HepG2 (cell line): ENCODE measurements around the gene TMEFF1. TPM values are rescaled to one million over a fixed set of nuclear protein-coding genes. Genes with fewer than 3 reads are reported as not detected.

Experiments
- ATAC-seq: fragments of 200-7000 bp; cut with Tn5 transposase; 3 replicates; pipeline ENCODE4 v1.9.1; 2020; ENCODE audit warnings: mild to moderate bottlenecking, moderate library complexity
- BruUV-seq: library from RNA; stranded (reverse); fragments of 400-500 nt; replicated peaks from 2 replicates; lab custom pipeline; 2021; lab: Mats Ljungman, UMichigan
- CTCF ChIA-PET: fragments of 300-600 bp; formaldehyde crosslinking; extraction: SDS; loops from one replicate; lab custom pipeline; 2021; ENCODE audit warnings: low total read pairs, inconsistent platforms, low intra/inter-chr PET ratio; lab: Yijun Ruan, JAX
- POLR2A ChIA-PET: fragments of 350-600 bp; sonication (Branson Sonifier 250); formaldehyde crosslinking; loops from one replicate; lab custom pipeline; 2020; ENCODE audit warnings: antibody characterized with exemption, inconsistent platforms; lab: Yijun Ruan, JAX
- DNase-seq: peaks from one replicate; pipeline ENCODE4 v3.0.0-alpha.2; 2015; ENCODE audit warnings: low spot score
- FAIRE-seq: peaks from 3 replicates; lab custom pipeline; 2011; peaks lifted over from hg19 to GRCh38; lab: Jason Lieb, UNC
- H2AFZ ChIP-seq: one replicate; pipeline ENCODE4 v1.6.1; 2011; ENCODE audit warnings: low read length, inconsistent platforms
- H3K27ac ChIP-seq: fragments of 300-600 bp; 3 replicates; pipeline ENCODE4 v1.8.0; 2011; ENCODE audit warnings: mixed run types, mild to moderate bottlenecking, mixed read lengths, low read length, inconsistent platforms; ENCODE audit not compliant: insufficient read depth; ENCODE audit errors: extremely low read length
- H3K27me3 ChIP-seq, 2 experiments: fragments of 200-600 bp in 1 of 2; 2 replicates in 1 of 2; 3 replicates in 1 of 2; pipeline versions ENCODE4 v1.6.0 to v1.8.0; 2011; ENCODE audit warnings: low read length in 2 of 2, mild to moderate bottlenecking in 2 of 2, moderate library complexity in 2 of 2, inconsistent platforms in 1 of 2; ENCODE audit not compliant: insufficient read depth in 2 of 2, control insufficient read depth in 1 of 2
- H3K36me3 ChIP-seq, 2 experiments: fragments of 200-600 bp in 1 of 2; replicated peaks in 1 of 2; 2 replicates in 1 of 2; 3 replicates in 1 of 2; pipeline versions ENCODE4 v1.5.1 to v1.8.0; 2011; ENCODE audit warnings: low read length in 2 of 2, inconsistent platforms in 1 of 2; ENCODE audit not compliant: insufficient read depth in 2 of 2, control insufficient read depth in 1 of 2
- H3K4me1 ChIP-seq: 2 replicates; pipeline ENCODE4 v1.5.1; 2012; ENCODE audit warnings: low read length, inconsistent platforms; ENCODE audit not compliant: insufficient read depth
- H3K4me2 ChIP-seq: 2 replicates; pipeline ENCODE4 v1.6.0; 2011; ENCODE audit warnings: low read depth, low read length, inconsistent platforms
- H3K4me3 ChIP-seq, 3 experiments: fragments of 200-600 bp in 1 of 3; sonication (generic), shearing (Covaris generic) in 1 of 3; replicated peaks in 1 of 3; 2 replicates each; pipeline ENCODE4 v1.5.1; 2011 to 2016; ENCODE audit warnings: low read length in 3 of 3, inconsistent platforms in 2 of 3, low read depth in 2 of 3, mild to moderate bottlenecking in 2 of 3, control low read depth in 1 of 3, mixed read lengths in 1 of 3; ENCODE audit not compliant: insufficient read depth in 1 of 3
- H3K79me2 ChIP-seq: one replicate; pipeline ENCODE4 v1.6.1; 2011; ENCODE audit warnings: low read length, inconsistent platforms; ENCODE audit not compliant: insufficient read depth
- H3K9ac ChIP-seq: 2 replicates; pipeline ENCODE4 v1.6.0; 2011; ENCODE audit warnings: mild to moderate bottlenecking, low read depth, low read length, inconsistent platforms; ENCODE audit not compliant: insufficient read depth
- H3K9me3 ChIP-seq: 2 replicates; pipeline ENCODE4 v1.5.1; 2012; ENCODE audit warnings: mild to moderate bottlenecking, low read length
- H4K20me1 ChIP-seq: 2 replicates; pipeline ENCODE4 v1.6.0; 2011; ENCODE audit warnings: inconsistent platforms, mild to moderate bottlenecking, low read length, moderate library complexity; ENCODE audit not compliant: insufficient read depth
- ATF7-NPFF ChIP-seq: sonication (generic); formaldehyde crosslinking; IDR thresholded peaks from 2 replicates; pipeline ENCODE4 v1.8.1; 2023; ENCODE audit warnings: mild to moderate bottlenecking, low read depth, missing genetic modification reagents, moderate library complexity
- FOXM1 ChIP-seq: sonication (generic); formaldehyde crosslinking; IDR thresholded peaks from 2 replicates; pipeline ENCODE4 v1.5.0; 2020; ENCODE audit warnings: missing genetic modification reagents
- GABPB1 ChIP-seq: IDR thresholded peaks from 2 replicates; pipeline ENCODE4 v1.6.1; 2016; ENCODE audit warnings: mild to moderate bottlenecking, missing genetic modification reagents, moderate library complexity, missing compliant biosample characterization
- JDP2 ChIP-seq: sonication (generic); formaldehyde crosslinking; IDR thresholded peaks from 2 replicates; pipeline ENCODE4 v1.8.1; 2022; ENCODE audit warnings: missing genetic modification reagents, borderline replicate concordance
- NFYC ChIP-seq: IDR thresholded peaks from 2 replicates; pipeline ENCODE4 v1.6.1; 2016; ENCODE audit warnings: missing genetic modification reagents, missing compliant biosample characterization
- TMF1 ChIP-seq: sonication (generic); formaldehyde crosslinking; IDR thresholded peaks from 2 replicates; pipeline ENCODE4 v1.8.1; 2022; ENCODE audit warnings: low read depth, missing genetic modification reagents
- ZFP90 ChIP-seq: sonication (generic); formaldehyde crosslinking; IDR thresholded peaks from 2 replicates; pipeline ENCODE4 v1.8.0; 2022; ENCODE audit warnings: missing genetic modification reagents, mild to moderate bottlenecking, inconsistent platforms, borderline replicate concordance
- WGBS: methylation state at CpG from one replicate; pipeline ENCODE4 v1.1.6; 2017; ENCODE audit warnings: low lambda C conversion rate; 5-methylcytosine and 5-hydroxymethylcytosine counted together
- in situ Hi-C: cut with HindIII; loops from 2 replicates; pipeline ENCODE4 v1.10.0; 2017; ENCODE audit warnings: low pct_unique_long_range_greater_than_20kb; ENCODE audit not compliant: extremely low pct_ligation_motif_present
- intact Hi-C: fragments of 100-400 bp; cut with micrococcal nuclease; formaldehyde crosslinking; loops from one replicate; pipeline ENCODE4 v1.10.0; 2022; ENCODE audit not compliant: unreplicated experiment
- polyA plus RNA-seq, 8 experiments: library from polyadenylated mRNA; depleted of rRNA in 3 of 8; stranded (reverse) in 7 of 8; unstranded in 1 of 8; fragments of >200 nt; fragmentation: Illumina TruSeq in 4 of 8; extraction: Trizol in 4 of 8; gene quantifications; 2 replicates each; pipeline versions ENCODE4 v1.2.1 to v1.2.3, GENCODE V29; 2011 to 2016; ENCODE audit warnings: low read depth in 4 of 8, missing spikeins in 1 of 8, mixed read lengths in 1 of 8; ENCODE audit not compliant: insufficient read depth in 1 of 8
- total RNA-seq, 5 experiments: library from RNA; depleted of rRNA; stranded (reverse); fragments of >200 nt; fragmentation: Illumina TruSeq; extraction: Trizol; gene quantifications; 2 replicates each; pipeline ENCODE4 v1.2.3, GENCODE V29; 2016; ENCODE audit warnings: low read depth in 1 of 5
- TF ChIP-seq, protein P1 (sequence below): sonication (generic); formaldehyde crosslinking; IDR thresholded peaks from 2 replicates; pipeline ENCODE4 v1.5.0; 2020; ENCODE audit warnings: mild to moderate bottlenecking, missing genetic modification reagents
- TF ChIP-seq, protein P2 (sequence below): fragments of 450-650 bp; IDR thresholded peaks from 2 replicates; pipeline ENCODE4 v1.6.1; 2017
- TF ChIP-seq, protein P3 (sequence below): sonication (generic); formaldehyde crosslinking; IDR thresholded peaks from 2 replicates; pipeline ENCODE4 v1.8.0; 2022; ENCODE audit warnings: missing genetic modification reagents, low read depth, mild to moderate bottlenecking, borderline replicate concordance

TMEFF1 gene
- total and polyA plus RNA-seq, 2 of the 13 experiments (the other 11 are each of a cell fraction or from before 2014, with no cell fraction given): 0.87 to 1.9 TPM

DNA sequence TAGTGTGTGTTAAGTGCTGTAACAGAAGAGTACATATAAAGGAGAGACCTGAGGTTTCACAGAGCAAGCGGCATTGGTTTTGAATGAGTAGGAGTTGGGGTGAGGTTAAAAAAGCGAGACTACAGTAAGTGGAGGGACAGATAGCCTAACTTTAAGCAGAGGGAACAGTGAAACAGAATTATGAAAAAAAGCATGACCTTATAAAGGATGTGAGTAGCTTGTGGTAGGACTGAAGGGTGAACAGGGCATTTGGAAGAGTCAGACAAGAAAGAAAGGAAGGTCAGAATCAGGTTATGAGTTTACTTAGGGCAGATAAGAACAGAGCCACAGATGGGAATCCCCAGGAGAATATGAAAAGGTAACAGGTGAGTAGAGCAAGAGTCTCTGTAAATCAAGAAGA lies 23.5 kb upstream of the TMEFF1 start:
- Histone ChIP-seq H4K20me1 (no peaks in the 10 kb centered on the region), H3K4me3 (no peak overlapping the region), H3K4me1 (peaks cover 2% of the 10 kb centered on the region), H3K27me3 (no peaks in the 10 kb centered on the region), H2AFZ (no peak overlapping the region), H3K4me2 (no peak overlapping the region), H3K9me3 (no peaks in the 10 kb centered on the region), H3K9ac (no peak overlapping the region), H3K36me3 (peaks cover 2 to 3% of the 10 kb centered on the region in 2 experiments; a peak in 4 of 5 replicates), H3K79me2 (peaks cover 4% of the 10 kb centered on the region), H3K27ac (no peak overlapping the region)
- ATAC-seq (no peak), DNase-seq (no peak), FAIRE-seq (no peak)
- BruUV-seq: no TSS peak
- in situ Hi-C loops (no loop called here), intact Hi-C loops (no loop called here)
- WGBS: 96% methylated on average over 2 of the region's 2 CpGs
- ChIA-PET CTCF (no interaction called here), POLR2A (no interaction called here)
- TF ChIP-seq FOXM1 (CRISPR knock-in tag) (no peak), GABPB1 (CRISPR knock-in tag) (no peak), ATF7-NPFF (CRISPR knock-in tag) (no peak), TMF1 (CRISPR knock-in tag) (no peak), NFYC (no peak), ZFP90 (CRISPR knock-in tag) (no peak), JDP2 (CRISPR knock-in tag) (no peak)
- TF ChIP-seq, protein P1, sequence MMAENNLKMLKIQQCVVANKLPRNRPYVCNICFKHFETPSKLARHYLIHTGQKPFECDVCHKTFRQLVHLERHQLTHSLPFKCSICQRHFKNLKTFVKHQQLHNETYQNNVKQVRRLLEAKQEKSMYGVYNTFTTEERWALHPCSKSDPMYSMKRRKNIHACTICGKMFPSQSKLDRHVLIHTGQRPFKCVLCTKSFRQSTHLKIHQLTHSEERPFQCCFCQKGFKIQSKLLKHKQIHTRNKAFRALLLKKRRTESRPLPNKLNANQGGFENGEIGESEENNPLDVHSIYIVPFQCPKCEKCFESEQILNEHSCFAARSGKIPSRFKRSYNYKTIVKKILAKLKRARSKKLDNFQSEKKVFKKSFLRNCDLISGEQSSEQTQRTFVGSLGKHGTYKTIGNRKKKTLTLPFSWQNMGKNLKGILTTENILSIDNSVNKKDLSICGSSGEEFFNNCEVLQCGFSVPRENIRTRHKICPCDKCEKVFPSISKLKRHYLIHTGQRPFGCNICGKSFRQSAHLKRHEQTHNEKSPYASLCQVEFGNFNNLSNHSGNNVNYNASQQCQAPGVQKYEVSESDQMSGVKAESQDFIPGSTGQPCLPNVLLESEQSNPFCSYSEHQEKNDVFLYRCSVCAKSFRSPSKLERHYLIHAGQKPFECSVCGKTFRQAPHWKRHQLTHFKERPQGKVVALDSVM (CRISPR knock-in tag): no peak
- TF ChIP-seq, protein P2, sequence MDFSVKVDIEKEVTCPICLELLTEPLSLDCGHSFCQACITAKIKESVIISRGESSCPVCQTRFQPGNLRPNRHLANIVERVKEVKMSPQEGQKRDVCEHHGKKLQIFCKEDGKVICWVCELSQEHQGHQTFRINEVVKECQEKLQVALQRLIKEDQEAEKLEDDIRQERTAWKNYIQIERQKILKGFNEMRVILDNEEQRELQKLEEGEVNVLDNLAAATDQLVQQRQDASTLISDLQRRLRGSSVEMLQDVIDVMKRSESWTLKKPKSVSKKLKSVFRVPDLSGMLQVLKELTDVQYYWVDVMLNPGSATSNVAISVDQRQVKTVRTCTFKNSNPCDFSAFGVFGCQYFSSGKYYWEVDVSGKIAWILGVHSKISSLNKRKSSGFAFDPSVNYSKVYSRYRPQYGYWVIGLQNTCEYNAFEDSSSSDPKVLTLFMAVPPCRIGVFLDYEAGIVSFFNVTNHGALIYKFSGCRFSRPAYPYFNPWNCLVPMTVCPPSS: no peak
- TF ChIP-seq, protein P3, sequence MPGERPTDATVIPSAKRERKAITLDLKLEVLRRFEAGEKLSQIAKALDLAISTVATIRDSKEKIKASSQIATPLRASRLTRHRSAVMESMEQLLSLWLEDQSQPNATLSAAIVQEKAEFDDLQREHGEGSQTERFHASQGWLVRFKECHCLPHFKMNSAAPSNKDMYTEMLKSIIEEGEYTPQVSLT (CRISPR knock-in tag): no peak
